ENCODE results near the gene ABCG1.

Gene ABCG1

GRCh38 chr21:42234041-42234440 is 15.1 kb downstream of the ABCG1 start:
- no peak for DNase-seq

GRCh38 chr21:42234464-42235241 is 15.7 kb downstream of the ABCG1 start:
- no peak for DNase-seq

- no peak for DNase-seq
Observed at GRCh38 chr21:42235593-42235992, 16.7 kb downstream of the ABCG1 start.

- DNase-seq, result no peak
Observed at GRCh38 chr21:42236014-42236413, 17.1 kb downstream of the ABCG1 start.

GRCh38 chr21:42236693-42237092 is 17.8 kb downstream of the ABCG1 start:
- DNase-seq, result no peak

GRCh38 chr21:42237161-42237560 is 18.2 kb downstream of the ABCG1 start:
- no peak for DNase-seq

- DNase-seq, result no peak
Observed at GRCh38 chr21:42237577-42237976, 18.6 kb downstream of the ABCG1 start.

- no peak for DNase-seq
Observed at GRCh38 chr21:42238185-42238934, 19.4 kb downstream of the ABCG1 start.

- no peak for DNase-seq
Observed at GRCh38 chr21:42239556-42239955, 20.6 kb downstream of the ABCG1 start.

GRCh38 chr21:42239973-42240372 is 21.0 kb downstream of the ABCG1 start:
- DNase-seq, result no peak

GRCh38 chr21:42242611-42243010 is 23.7 kb downstream of the ABCG1 start:
- DNase-seq, result no peak

GRCh38 chr21:42243026-42243425 is 24.1 kb downstream of the ABCG1 start:
- DNase-seq, result no peak

GRCh38 chr21:42245331-42246193 is 26.6 kb downstream of the ABCG1 start:
- no peak for DNase-seq

- no peak for DNase-seq
Observed at GRCh38 chr21:42247716-42248115, 28.8 kb downstream of the ABCG1 start.

- DNase-seq, result no peak
Observed at GRCh38 chr21:42248241-42248640, 29.3 kb downstream of the ABCG1 start.

- no peak for DNase-seq
Observed at GRCh38 chr21:42248783-42249597, 30.1 kb downstream of the ABCG1 start.

- no peak for DNase-seq
Observed at GRCh38 chr21:42250422-42251403, 31.8 kb downstream of the ABCG1 start.

GRCh38 chr21:42251654-42252324 is 32.8 kb downstream of the ABCG1 start:
- no peak for DNase-seq

- no peak for DNase-seq
Observed at GRCh38 chr21:42252325-42252654, 33.4 kb downstream of the ABCG1 start.

GRCh38 chr21:42252778-42253340 is 33.9 kb downstream of the ABCG1 start:
- DNase-seq, result no peak

All from NCI-H446 treated with DMSO at 0.1 percent for 48 hours (cell line).